NCI-H526 (cell line): ENCODE data around the gene ARRDC3.
A peak's percentile ranks its signal among the peaks of the same experiment; 100 is the strongest.

ENCODE experiments used
- DNase-seq, 2 experiments: peaks; one replicate each; lab custom pipeline; 2025; lab: John Stamatoyannopoulos, UW

The ARRDC3 gene

GRCh38 chr5:91384671-91385430 lies 1.7 kb upstream of the ARRDC3 start:
- DNase-seq, result peak; percentile 91 to 93

GRCh38 chr5:91383956-91384300 lies 811 bp upstream of the ARRDC3 start:
- DNase-seq, result peak; percentile 19 to 48

- DNase-seq, result peak; percentile 25 to 48
Observed at GRCh38 chr5:91382530-91383026, 539 bp downstream of the ARRDC3 start.

- DNase-seq, result peak; percentile 75 to 82
Observed at GRCh38 chr5:91381774-91382359, 1.2 kb downstream of the ARRDC3 start.

GRCh38 chr5:91381239-91381773 lies 1.8 kb downstream of the ARRDC3 start:
- no peak for DNase-seq

GRCh38 chr5:91380491-91381238 lies 2.5 kb downstream of the ARRDC3 start:
- DNase-seq, result peak; percentile 88 to 96

GRCh38 chr5:91379914-91380490 lies 3.1 kb downstream of the ARRDC3 start:
- DNase-seq, result peak; percentile 81 to 92

GRCh38 chr5:91379246-91379913 lies 3.7 kb downstream of the ARRDC3 start:
- no peak for DNase-seq

- DNase-seq, result peak in 1 of 2 experiments; percentile 31
Observed at GRCh38 chr5:91378752-91379211, 4.3 kb downstream of the ARRDC3 start.

GRCh38 chr5:91374893-91375520 lies 8.1 kb downstream of the ARRDC3 start:
- no peak for DNase-seq

GRCh38 chr5:91373600-91373999 lies 9.5 kb downstream of the ARRDC3 start:
- no peak for DNase-seq

- DNase-seq, result no peak
Observed at GRCh38 chr5:91373006-91373405, 10.1 kb downstream of the ARRDC3 start.

- DNase-seq, result no peak
Observed at GRCh38 chr5:91369480-91369879, 13.6 kb downstream of the ARRDC3 start.

GRCh38 chr5:91367908-91368648 lies 15.0 kb downstream of the ARRDC3 start:
- DNase-seq, result no peak

- DNase-seq, result no peak
Observed at GRCh38 chr5:91367344-91367743, 15.8 kb downstream of the ARRDC3 start.

- no peak for DNase-seq
Observed at GRCh38 chr5:91366551-91366950, 16.6 kb downstream of the ARRDC3 start.

GRCh38 chr5:91365498-91365897 lies 17.6 kb downstream of the ARRDC3 start:
- no peak for DNase-seq

GRCh38 chr5:91362935-91363334 lies 20.2 kb downstream of the ARRDC3 start:
- DNase-seq, result no peak

- DNase-seq, result no peak
Observed at GRCh38 chr5:91361790-91362189, 21.3 kb downstream of the ARRDC3 start.

- DNase-seq, result no peak
Observed at GRCh38 chr5:91361055-91361701, 21.9 kb downstream of the ARRDC3 start.
